Occipital lobe (tissue), 1 donor: Measurements from ENCODE around the gene DCTN5. TPM values are rescaled to one million over a fixed set of nuclear protein-coding genes. Genes with fewer than 3 reads are reported as not detected.

Experiments used
- total RNA-seq: library from RNA; depleted of rRNA; stranded (reverse); fragments of >200 nt; gene quantifications from one replicate; pipeline ENCODE4 v1.2.3, GENCODE V29; 2014

Gene DCTN5
- total RNA-seq, 1 donor from 2014 or later: 73.6 TPM

Other genes starting within 250 kb of the DCTN5 start
- 16.7 TPM for gene COG7, start 188.3 kb upstream of the DCTN5 start, total RNA-seq
- 27.8 TPM for gene GGA2, start 131.0 kb upstream of the DCTN5 start, total RNA-seq
- 29.3 TPM for gene EARS2, start 84.1 kb upstream of the DCTN5 start, total RNA-seq
- 62.2 TPM for gene UBFD1, start 83.7 kb upstream of the DCTN5 start, total RNA-seq
- 112 TPM for gene NDUFAB1, start 45.1 kb upstream of the DCTN5 start, total RNA-seq
- 12.0 TPM for gene PALB2, start 156 bp upstream of the DCTN5 start, total RNA-seq
- gene PLK1, start 37.4 kb downstream of the DCTN5 start, total RNA-seq: 1.1 TPM
- gene ERN2, start 71.8 kb downstream of the DCTN5 start, total RNA-seq: not detected
- 0.62 TPM for gene CHP2, start 113.6 kb downstream of the DCTN5 start, total RNA-seq
- gene PRKCB, start 194.5 kb downstream of the DCTN5 start, total RNA-seq: 59.0 TPM